GM12864 (cell line): ENCODE measurements around the gene UMAD1.
"Not testable (repeated sequence)": the region's sequence is repeated elsewhere in the genome, so short reads cannot be mapped to it uniquely, and the experiment has no call there.

Source experiments
- DNase-seq: peaks from one replicate; pipeline ENCODE4 v3.0.0-alpha.2; 2011; ENCODE audit warnings: low read depth
- H3K4me3 ChIP-seq: 2 replicates; pipeline ENCODE4 v1.5.1; 2011; ENCODE audit warnings: mild to moderate bottlenecking, low read depth, low read length, control low read depth
- CTCF ChIP-seq: IDR thresholded peaks from 2 replicates; pipeline ENCODE4 v1.5.1; 2011; ENCODE audit warnings: low read depth, mild to moderate bottlenecking, moderate library complexity, low read length, control low read depth, inconsistent platforms; ENCODE audit errors: missing control alignments

Gene UMAD1

DNA sequence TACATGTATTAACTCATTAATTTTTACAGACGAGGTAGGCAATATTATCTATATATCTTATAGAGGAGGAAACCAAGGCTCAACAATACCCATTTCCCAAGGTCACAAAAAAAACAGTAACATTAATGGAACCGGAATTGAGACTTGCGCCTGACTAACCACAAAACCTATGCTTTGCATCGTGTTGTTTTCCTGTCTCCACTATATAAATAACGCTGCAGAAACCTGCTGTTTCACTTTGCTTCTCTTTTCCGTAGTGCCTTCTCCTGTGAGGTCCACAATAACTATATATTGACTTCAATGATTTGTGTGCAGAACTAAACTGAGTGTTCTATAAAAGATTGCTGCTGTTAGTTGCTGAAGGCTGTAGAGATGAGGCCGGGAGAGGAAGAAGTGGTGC is 175.5 kb downstream of the UMAD1 start:
- peak; percentile 74 for DNase-seq
- H3K4me3 ChIP-seq: peak overlapping the region; percentile 12; the same call in 1 of the 2 replicates
- no peak for TF ChIP-seq CTCF

GRCh38 chr7:7816816-7817536 is 176.4 kb downstream of the UMAD1 start:
- H3K4me3 ChIP-seq: no peak overlapping the region
- no peak for TF ChIP-seq CTCF
- DNase-seq: no peak

DNA sequence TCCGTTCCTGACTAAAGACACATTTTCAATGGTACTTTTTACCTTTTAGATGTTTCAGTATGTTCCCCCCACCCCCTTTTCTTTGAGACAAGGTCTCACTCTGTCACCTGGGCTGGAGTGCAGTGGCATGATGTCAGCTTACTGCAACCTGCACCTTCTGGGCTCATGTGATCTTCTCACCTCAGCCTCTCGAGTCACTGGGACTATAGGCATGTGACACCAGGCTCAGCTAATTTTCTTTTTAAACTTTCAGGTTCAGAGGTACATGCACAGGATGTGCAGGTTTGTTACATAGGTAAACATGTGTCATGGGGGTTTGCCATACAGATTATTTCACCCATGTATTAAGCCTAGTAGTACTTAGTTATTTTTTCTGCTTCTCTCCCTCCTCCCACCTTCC is 177.2 kb downstream of the UMAD1 start:
- no peak for TF ChIP-seq CTCF
- DNase-seq: no peak
- no peak overlapping the region for H3K4me3 ChIP-seq

GRCh38 chr7:7818179-7818578 is 177.6 kb downstream of the UMAD1 start:
- not testable (repeated sequence) for DNase-seq, H3K4me3 ChIP-seq

- no peak overlapping the region for H3K4me3 ChIP-seq
Observed at GRCh38 chr7:7819442-7820247, 179.1 kb downstream of the UMAD1 start.

DNA sequence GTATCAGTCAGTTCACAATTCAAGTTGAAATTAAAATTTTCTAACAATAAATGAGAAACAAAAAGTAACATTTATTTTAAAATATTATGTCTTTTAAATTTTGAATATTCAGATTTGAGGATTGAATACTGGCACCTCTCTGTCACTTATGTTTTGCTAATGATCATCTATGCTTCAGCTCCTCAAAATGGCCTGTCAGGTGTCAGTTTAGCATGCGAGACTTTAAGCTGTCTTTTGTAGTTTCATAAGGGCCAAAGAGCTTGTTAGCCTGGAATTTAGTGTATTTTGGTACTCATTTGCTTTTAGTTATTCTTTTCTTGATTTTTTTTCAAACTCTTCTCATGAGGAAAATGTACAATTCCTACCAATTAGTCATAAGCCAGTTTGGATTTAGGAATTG is 179.9 kb downstream of the UMAD1 start:
- no peak for DNase-seq
- TF ChIP-seq CTCF: no peak
- no peak overlapping the region for H3K4me3 ChIP-seq

More at GRCh38 chr7:7819442-7820247, 179.1 kb downstream of the UMAD1 start:
- no peak for TF ChIP-seq CTCF
- DNase-seq: no peak

- no peak for TF ChIP-seq CTCF
- peak; percentile 46 for DNase-seq
- no peak overlapping the region for H3K4me3 ChIP-seq
Observed at GRCh38 chr7:7820939-7821338, 180.4 kb downstream of the UMAD1 start.
